Muscle layer of colon (tissue), 2 donors: ENCODE results near the gene ST3GAL3.

Experiments used
- H3K27ac ChIP-seq: one replicate; pipeline ENCODE4 v1.7.0; 2013; ENCODE audit warnings: low read depth, mild to moderate bottlenecking, low read length, moderate library complexity
- H3K27me3 ChIP-seq, 2 donors: one replicate each; pipeline ENCODE4 v1.7.0; 2013; ENCODE audit warnings: low read length in 2 of 2, mild to moderate bottlenecking in 2 of 2; ENCODE audit not compliant: insufficient read depth in 2 of 2, control insufficient read depth in 1 of 2
- H3K36me3 ChIP-seq: one replicate; pipeline ENCODE4 v1.7.0; 2013; ENCODE audit warnings: mild to moderate bottlenecking, low read length; ENCODE audit not compliant: insufficient read depth
- H3K4me1 ChIP-seq: one replicate; pipeline ENCODE4 v1.7.0; 2013; ENCODE audit warnings: mild to moderate bottlenecking, low read length; ENCODE audit not compliant: insufficient read depth
- H3K4me3 ChIP-seq, 2 donors: one replicate each; pipeline ENCODE4 v1.7.0; 2013; ENCODE audit warnings: low read length in 2 of 2, low read depth in 1 of 2, mild to moderate bottlenecking in 1 of 2, moderate library complexity in 1 of 2
- H3K9ac ChIP-seq: one replicate; pipeline ENCODE4 v1.7.0; 2013; ENCODE audit warnings: low read length
- H3K9me3 ChIP-seq: one replicate; pipeline ENCODE4 v1.7.0; 2013; ENCODE audit warnings: mild to moderate bottlenecking, low read length
- donor health status: abdominal sarcoma.
- donor health status: Adenocarcinoma of cecum.

Gene ST3GAL3

DNA sequence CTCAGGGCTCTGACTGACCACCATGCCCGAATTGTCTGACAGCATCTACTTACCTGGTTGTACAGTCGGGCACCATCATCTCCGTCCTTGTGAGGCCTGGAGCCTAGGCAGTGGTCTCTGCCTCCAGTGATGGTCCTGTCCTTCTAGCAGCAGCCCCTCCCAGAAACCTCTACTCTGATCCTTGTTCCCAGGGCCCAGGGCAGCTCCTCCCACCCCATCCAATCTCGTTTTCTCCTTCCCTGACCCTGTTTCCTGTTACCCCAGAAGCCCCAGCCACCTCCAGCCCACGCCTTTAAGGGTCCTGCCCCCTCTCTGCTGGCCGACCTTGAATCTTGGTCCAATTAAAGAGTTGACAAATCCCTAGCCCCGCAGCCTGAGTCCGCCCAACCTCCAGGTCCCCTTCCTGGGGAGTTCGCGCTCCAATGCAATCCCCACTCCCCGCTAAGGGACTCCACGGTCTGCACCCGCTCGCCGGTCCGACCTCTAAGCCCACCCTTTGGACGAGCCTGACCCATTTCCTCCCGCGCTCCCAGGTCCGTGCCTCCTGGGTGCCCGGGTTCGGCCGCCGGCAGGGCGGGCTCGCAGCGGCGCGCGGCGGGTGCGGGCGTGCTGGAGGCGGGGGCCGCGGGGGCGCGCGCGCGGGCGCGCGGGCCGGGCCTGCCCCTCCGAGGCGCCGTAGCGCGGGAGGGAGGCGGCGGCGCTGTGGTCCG lies 271.4 kb downstream of the ST3GAL3 start, which contains the start of gene B4GALT2:
Gene B4GALT2, plus strand, starts transcription at position 660 of the 710 bp plus-strand sequence. CDS start 1,951 bp downstream, outside the sequence.
- H3K9ac ChIP-seq = no peak within 1 kb of the TSS
- peak within 1 kb of the TSS; percentile 55 to 56 for H3K4me3 ChIP-seq
- H3K9me3 ChIP-seq = no peaks in the 10 kb centered on the region
- no peaks in the 10 kb centered on the region for H3K27me3 ChIP-seq
- peaks cover 24% of the 10 kb centered on the region for H3K36me3 ChIP-seq
- peaks cover 52% of the 10 kb centered on the region for H3K4me1 ChIP-seq
- H3K27ac ChIP-seq = peak within 1 kb of the TSS; percentile 38

DNA sequence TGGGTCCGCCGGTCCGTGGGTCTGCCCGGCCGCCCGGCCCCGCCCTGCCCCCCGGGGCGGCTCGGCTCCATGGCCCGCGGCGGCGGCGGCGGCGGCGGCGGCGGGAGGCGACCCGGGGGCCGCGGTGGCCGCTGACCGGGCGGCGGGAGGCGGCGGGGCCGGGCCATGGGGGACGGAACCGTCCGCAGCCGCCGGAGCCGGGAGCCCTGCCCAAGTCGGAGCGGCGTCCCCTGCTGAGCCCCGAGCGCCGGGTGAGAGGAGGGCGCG lies 271.9 kb downstream of the ST3GAL3 start:
- no peak overlapping the region for H3K27ac ChIP-seq
- peaks cover 47% of the 10 kb centered on the region for H3K4me1 ChIP-seq
- H3K27me3 ChIP-seq = no peaks in the 10 kb centered on the region
- peak overlapping the region in 1 of 2 donors; percentile 55 for H3K4me3 ChIP-seq
- H3K9ac ChIP-seq = no peak overlapping the region
- H3K36me3 ChIP-seq = peaks cover 24% of the 10 kb centered on the region
- H3K9me3 ChIP-seq = no peaks in the 10 kb centered on the region

DNA sequence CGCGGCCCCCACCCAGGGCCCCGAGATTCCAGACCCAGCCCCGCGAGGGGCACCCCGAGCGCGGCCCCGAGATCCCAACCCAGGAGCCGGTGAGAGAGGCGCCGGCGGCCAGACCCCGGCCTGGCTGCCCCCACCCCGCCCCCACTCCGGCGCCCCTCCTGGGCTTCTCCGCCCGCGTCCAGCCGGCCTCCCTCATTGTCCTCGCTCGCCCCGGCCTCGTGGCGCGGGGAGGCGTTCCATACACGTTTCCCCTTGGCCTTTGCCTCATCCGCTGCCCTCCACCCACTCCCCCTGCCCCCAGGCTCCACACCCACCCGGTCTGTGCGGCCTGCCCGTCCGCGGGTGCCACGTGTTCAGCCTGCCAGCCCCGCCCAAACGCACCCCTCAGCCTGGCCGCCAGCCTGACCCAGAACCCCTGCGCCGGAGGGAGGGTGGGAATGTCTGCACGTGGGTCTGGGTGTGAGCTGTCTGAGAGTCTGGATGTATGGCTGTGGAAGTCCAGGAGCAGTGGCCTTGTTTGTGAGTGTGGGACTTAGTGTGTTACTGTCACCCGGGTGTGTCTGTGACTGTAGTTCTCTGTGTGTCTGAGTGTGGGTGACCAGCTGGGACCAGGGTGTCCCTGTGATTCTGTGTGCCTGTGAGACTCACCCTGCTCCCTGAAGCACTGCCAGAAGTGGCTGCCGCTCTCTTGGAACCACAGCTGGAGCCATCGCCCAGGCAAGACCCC lies 272.4 kb downstream of the ST3GAL3 start:
- Histone ChIP-seq H3K27me3 (no peaks in the 10 kb centered on the region), H3K4me3 (peak overlapping the region; percentile 51 to 55), H3K27ac (peak overlapping the region; percentile 38), H3K36me3 (peaks cover 24% of the 10 kb centered on the region), H3K4me1 (peaks cover 45% of the 10 kb centered on the region), H3K9ac (no peak overlapping the region), H3K9me3 (no peaks in the 10 kb centered on the region)

DNA sequence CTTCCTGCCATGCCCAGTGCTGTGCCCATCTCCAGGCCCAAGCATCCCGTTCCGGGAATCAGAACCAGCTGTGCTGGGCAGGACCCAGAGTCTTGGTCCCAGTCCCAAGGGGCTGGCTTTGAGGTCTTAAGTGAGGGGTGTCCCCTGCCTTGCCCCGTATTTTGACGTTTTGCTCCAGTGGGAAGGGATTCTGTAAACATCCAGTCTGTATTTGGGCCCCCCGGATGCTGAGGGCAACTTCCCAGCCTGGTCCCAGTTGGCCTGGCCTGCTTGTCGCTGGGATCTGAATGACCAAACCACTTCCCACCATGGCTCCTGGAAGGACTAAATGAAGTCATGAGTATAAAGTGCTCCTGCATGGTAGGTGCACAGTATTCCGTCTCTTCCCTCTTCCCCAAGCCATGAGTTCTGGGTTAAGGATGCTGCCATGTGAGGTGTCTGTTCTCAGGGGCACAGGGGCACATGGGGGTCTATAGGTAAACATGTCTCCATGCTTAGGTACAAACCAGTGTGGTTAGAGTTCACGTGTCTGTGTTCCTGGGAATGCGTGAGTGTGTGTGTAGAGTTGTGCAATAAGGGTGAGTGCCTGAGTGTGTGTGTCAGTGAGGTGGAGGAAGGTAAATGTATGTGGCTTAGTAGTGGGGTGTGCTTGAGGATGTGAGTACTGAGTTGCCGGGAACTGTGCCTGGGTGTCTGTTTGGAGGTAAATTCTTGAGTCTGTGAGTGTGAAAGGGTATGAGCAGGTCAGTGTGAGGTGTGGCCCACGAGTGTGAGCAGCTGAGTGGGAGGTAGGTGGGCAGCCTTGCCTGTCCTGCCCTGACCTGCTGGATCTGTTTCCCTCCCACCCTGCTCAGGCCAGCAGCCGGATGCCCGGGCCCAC lies 273.2 kb downstream of the ST3GAL3 start:
- H3K4me1 ChIP-seq = peaks cover 44% of the 10 kb centered on the region
- H3K9ac ChIP-seq = no peak overlapping the region
- H3K9me3 ChIP-seq = no peaks in the 10 kb centered on the region
- H3K4me3 ChIP-seq = peak overlapping the region; percentile 51 to 55
- no peaks in the 10 kb centered on the region for H3K27me3 ChIP-seq
- H3K27ac ChIP-seq = peak overlapping the region; percentile 38
- H3K36me3 ChIP-seq = peaks cover 24% of the 10 kb centered on the region
